ENCODE data around the gene ZSCAN16. TPM values are rescaled to one million over a fixed set of nuclear protein-coding genes. Genes with fewer than 3 reads are reported as not detected.
A peak's percentile ranks its signal among the peaks of the same experiment; 100 is the strongest.

The ZSCAN16 gene
- total RNA-seq, 1 donor from 2014 or later = 6.5 TPM

- H3K27ac Mint-ChIP-seq (ENCODE audit: unreplicated experiment) = peak overlapping the region; percentile 93
- H3K4me3 Mint-ChIP-seq (ENCODE audit: unreplicated experiment) = peak overlapping the region; percentile 95
- peaks cover 2% of the 10 kb centered on the region for H3K27me3 Mint-ChIP-seq (ENCODE audit: unreplicated experiment)
- H3K4me1 Mint-ChIP-seq (ENCODE audit: unreplicated experiment) = peaks cover 24% of the 10 kb centered on the region
- peaks cover 3% of the 10 kb centered on the region for H3K36me3 Mint-ChIP-seq (ENCODE audit: low read depth, unreplicated experiment)
- peak; percentile 72 for DNase-seq (ENCODE audit: low spot score)
- TF ChIP-seq, protein P1, sequence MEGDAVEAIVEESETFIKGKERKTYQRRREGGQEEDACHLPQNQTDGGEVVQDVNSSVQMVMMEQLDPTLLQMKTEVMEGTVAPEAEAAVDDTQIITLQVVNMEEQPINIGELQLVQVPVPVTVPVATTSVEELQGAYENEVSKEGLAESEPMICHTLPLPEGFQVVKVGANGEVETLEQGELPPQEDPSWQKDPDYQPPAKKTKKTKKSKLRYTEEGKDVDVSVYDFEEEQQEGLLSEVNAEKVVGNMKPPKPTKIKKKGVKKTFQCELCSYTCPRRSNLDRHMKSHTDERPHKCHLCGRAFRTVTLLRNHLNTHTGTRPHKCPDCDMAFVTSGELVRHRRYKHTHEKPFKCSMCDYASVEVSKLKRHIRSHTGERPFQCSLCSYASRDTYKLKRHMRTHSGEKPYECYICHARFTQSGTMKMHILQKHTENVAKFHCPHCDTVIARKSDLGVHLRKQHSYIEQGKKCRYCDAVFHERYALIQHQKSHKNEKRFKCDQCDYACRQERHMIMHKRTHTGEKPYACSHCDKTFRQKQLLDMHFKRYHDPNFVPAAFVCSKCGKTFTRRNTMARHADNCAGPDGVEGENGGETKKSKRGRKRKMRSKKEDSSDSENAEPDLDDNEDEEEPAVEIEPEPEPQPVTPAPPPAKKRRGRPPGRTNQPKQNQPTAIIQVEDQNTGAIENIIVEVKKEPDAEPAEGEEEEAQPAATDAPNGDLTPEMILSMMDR (IDR thresholded peaks at IDR 0.05; ENCODE audit: unreplicated experiment) = no peak
- no peaks in the 10 kb centered on the region for H3K9me3 Mint-ChIP-seq (ENCODE audit: unreplicated experiment)
These were observed 12.4 kb downstream of the ZSCAN16 start for GRCh38 chr6:28136585-28137504.

GRCh38 chr6:28137505-28137981 lies 13.1 kb downstream of the ZSCAN16 start:
- peaks cover 2% of the 10 kb centered on the region for H3K27me3 Mint-ChIP-seq (ENCODE audit: unreplicated experiment)
- DNase-seq (ENCODE audit: low spot score) = no peak
- H3K4me3 Mint-ChIP-seq (ENCODE audit: unreplicated experiment) = peak overlapping the region; percentile 95
- H3K36me3 Mint-ChIP-seq (ENCODE audit: low read depth, unreplicated experiment) = peaks cover 3% of the 10 kb centered on the region
- TF ChIP-seq, protein P1 (IDR thresholded peaks at IDR 0.05; ENCODE audit: unreplicated experiment) = no peak
- H3K4me1 Mint-ChIP-seq (ENCODE audit: unreplicated experiment) = peaks cover 29% of the 10 kb centered on the region
- H3K9me3 Mint-ChIP-seq (ENCODE audit: unreplicated experiment) = no peaks in the 10 kb centered on the region
- H3K27ac Mint-ChIP-seq (ENCODE audit: unreplicated experiment) = peak overlapping the region; percentile 93

DNA sequence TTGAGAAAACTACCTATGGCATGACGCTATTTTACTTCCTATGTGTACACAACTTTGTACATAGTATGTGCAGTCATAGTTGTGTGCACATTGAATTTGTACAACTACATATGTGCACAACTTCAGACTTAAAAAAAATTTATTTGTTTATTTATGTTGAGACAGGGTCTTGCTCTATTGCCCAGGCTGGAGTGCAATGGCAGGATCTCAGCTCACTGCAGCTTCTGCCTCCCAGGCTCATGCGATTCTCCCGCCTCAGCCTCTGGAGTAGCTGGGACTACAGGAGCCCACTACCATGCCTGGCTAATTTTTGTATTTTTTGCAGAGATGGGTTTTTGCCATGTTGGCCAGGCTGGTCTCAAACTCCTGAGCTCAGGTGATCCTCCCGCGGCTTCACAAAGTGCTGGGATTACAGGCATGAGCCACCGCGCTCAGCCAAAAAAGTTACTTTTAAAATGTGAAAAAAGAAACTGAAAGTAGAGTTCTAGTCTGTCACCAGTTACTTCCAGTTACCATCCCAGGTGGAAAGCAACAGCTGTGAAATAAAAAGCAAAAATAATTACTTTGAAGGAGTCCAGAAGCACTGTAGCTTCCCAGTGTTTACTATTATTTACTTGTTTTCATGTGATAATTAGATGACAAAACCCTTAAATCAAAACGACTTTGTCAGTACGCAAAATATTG lies 15.6 kb downstream of the ZSCAN16 start:
- no peaks in the 10 kb centered on the region for H3K9me3 Mint-ChIP-seq (ENCODE audit: unreplicated experiment)
- peaks cover 2% of the 10 kb centered on the region for H3K27me3 Mint-ChIP-seq (ENCODE audit: unreplicated experiment)
- no peak overlapping the region for H3K27ac Mint-ChIP-seq (ENCODE audit: unreplicated experiment)
- no peak for DNase-seq (ENCODE audit: low spot score)
- TF ChIP-seq, protein P1 (IDR thresholded peaks at IDR 0.05; ENCODE audit: unreplicated experiment) = no peak
- no peaks in the 10 kb centered on the region for H3K36me3 Mint-ChIP-seq (ENCODE audit: low read depth, unreplicated experiment)
- peaks cover 29% of the 10 kb centered on the region for H3K4me1 Mint-ChIP-seq (ENCODE audit: unreplicated experiment)
- H3K4me3 Mint-ChIP-seq (ENCODE audit: unreplicated experiment) = peak overlapping the region; percentile 15

- Mint-ChIP-seq H3K9me3 (ENCODE audit: unreplicated experiment) (no peaks in the 10 kb centered on the region), H3K36me3 (ENCODE audit: low read depth, unreplicated experiment) (no peaks in the 10 kb centered on the region), H3K4me1 (ENCODE audit: unreplicated experiment) (peaks cover 25% of the 10 kb centered on the region), H3K27ac (ENCODE audit: unreplicated experiment) (no peak overlapping the region), H3K4me3 (ENCODE audit: unreplicated experiment) (peak overlapping the region; percentile 15), H3K27me3 (ENCODE audit: unreplicated experiment) (peaks cover 2% of the 10 kb centered on the region)
- no peak for DNase-seq (ENCODE audit: low spot score)
- TF ChIP-seq, protein P1 (IDR thresholded peaks at IDR 0.05; ENCODE audit: unreplicated experiment) = no peak
These were observed 16.2 kb downstream of the ZSCAN16 start for GRCh38 chr6:28140616-28141015.
